K562 (cell line): ENCODE measurements around the gene PHOSPHO1. TPM values are rescaled to one million over a fixed set of nuclear protein-coding genes. Genes with fewer than 3 reads are reported as not detected.
A peak's percentile ranks its signal among the peaks of the same experiment; 100 is the strongest.

ENCODE experiments used
- BRF1 ChIP-seq: IDR thresholded peaks from 3 replicates; pipeline ENCODE4 v1.6.1; 2011; ENCODE audit warnings: borderline replicate concordance, mild to moderate bottlenecking; ENCODE audit not compliant: insufficient read length; ENCODE audit errors: extremely low read depth
- CBX1 ChIP-seq: sonication (generic); IDR thresholded peaks from 2 replicates; pipeline ENCODE4 v1.6.1; 2016; ENCODE audit warnings: antibody characterized with exemption, low read depth, mild to moderate bottlenecking
- DPF2 ChIP-seq: fragments of 450-650 bp; IDR thresholded peaks from 2 replicates; pipeline ENCODE4 v1.6.1; 2016
- E2F3 ChIP-seq: fragments of 250-450 bp; sonication (Bioruptor Pico); IDR thresholded peaks from 2 replicates; pipeline ENCODE4 v1.4.0; 2020; ENCODE audit warnings: mild to moderate bottlenecking
- JUND ChIP-seq, 2 experiments: IDR thresholded peaks; 2 replicates in 1 of 2; 3 replicates in 1 of 2; pipeline ENCODE4 v1.6.1; 2011; ENCODE audit warnings: borderline replicate concordance in 2 of 2, low read depth in 2 of 2, low read length in 2 of 2, improper control_type of control experiment in 1 of 2, missing biosample characterization in 1 of 2, missing genetic modification characterization in 1 of 2, missing genetic modification reagents in 1 of 2
- KLF1 ChIP-seq: fragments of 450-650 bp; IDR thresholded peaks from 2 replicates; pipeline ENCODE4 v1.6.1; 2016; ENCODE audit warnings: missing genetic modification characterization, missing compliant biosample characterization
- KLF16 ChIP-seq: IDR thresholded peaks from 2 replicates; pipeline ENCODE4 v1.6.1; 2016; ENCODE audit warnings: antibody characterized with exemption
- MYBL2 ChIP-seq, 2 experiments: fragments of 450-650 bp in 1 of 2; sonication (generic) in 1 of 2; formaldehyde crosslinking in 1 of 2; IDR thresholded peaks; 2 replicates each; pipeline versions ENCODE4 v1.6.1 to v1.8.1; 2017 to 2022; ENCODE audit warnings: borderline replicate concordance in 1 of 2, inconsistent platforms in 1 of 2, low read depth in 1 of 2, mild to moderate bottlenecking in 1 of 2, missing genetic modification reagents in 1 of 2, moderate library complexity in 1 of 2
- PHB2 ChIP-seq: fragments of 450-650 bp; IDR thresholded peaks from 2 replicates; pipeline ENCODE4 v1.6.1; 2017; ENCODE audit warnings: low read depth
- TBP ChIP-seq: optimal IDR thresholded peaks from 2 replicates; pipeline ENCODE3; 2011; ENCODE audit warnings: low read depth, low read length, improper control_type of control experiment
- TEAD1 ChIP-seq, 2 experiments: fragments of 450-650 bp in 1 of 2; sonication (generic) in 1 of 2; formaldehyde crosslinking; IDR thresholded peaks; 2 replicates each; pipeline versions ENCODE4 v1.4.0 to v1.8.0; 2020 to 2022; ENCODE audit warnings: mild to moderate bottlenecking in 2 of 2, missing genetic modification reagents in 1 of 2
- TFAM ChIP-seq: fragments of 250-450 bp; sonication (Bioruptor Pico); conservative IDR thresholded peaks from 2 replicates; pipeline ENCODE4 v1.5.0; 2021; ENCODE audit warnings: mild to moderate bottlenecking, moderate library complexity
- TRIM28 ChIP-seq: fragments of 450-650 bp; IDR thresholded peaks from 2 replicates; pipeline ENCODE4 v1.6.1; 2017
- ZNF212 ChIP-seq: fragments of 450-650 bp; formaldehyde crosslinking; IDR thresholded peaks from 2 replicates; pipeline ENCODE4 v1.4.0; 2020; ENCODE audit warnings: mild to moderate bottlenecking
- ZSCAN32 ChIP-seq: fragments of 450-650 bp; formaldehyde crosslinking; IDR thresholded peaks from 2 replicates; pipeline ENCODE4 v1.4.0; 2020; ENCODE audit warnings: mild to moderate bottlenecking, moderate library complexity
- polyA plus RNA-seq, 8 experiments: library from polyadenylated mRNA; depleted of rRNA in 4 of 8; stranded (reverse) in 5 of 8; unstranded in 3 of 8; fragments of >200 nt; fragmentation: Nextera tagmentation in 2 of 8; fragmentation: Illumina TruSeq in 1 of 8; extraction: Ambion mirVana in 2 of 8; extraction: Trizol in 1 of 8; gene quantifications; 2 replicates each; pipeline versions ENCODE4 v1.2.1 to v1.2.3, GENCODE V29; 2011 to 2014; ENCODE audit warnings: inconsistent platforms in 1 of 8, missing spikeins in 1 of 8
- total RNA-seq, 7 experiments: library from RNA; depleted of rRNA in 6 of 7; stranded (reverse); fragments of >200 nt in 6 of 7; fragmentation: Illumina TruSeq in 2 of 7; extraction: Trizol in 2 of 7; gene quantifications; 2 replicates each; pipeline versions ENCODE4 v1.2.1 to v1.2.3, GENCODE V29; 2011 to 2021; ENCODE audit warnings: low replicate concordance in 1 of 7
- TF ChIP-seq, protein P1 (sequence below), 2 experiments: fragments of 450-650 bp; IDR thresholded peaks; 2 replicates each; pipeline ENCODE4 v1.6.1; 2018; ENCODE audit warnings: mild to moderate bottlenecking in 2 of 2, low read depth in 1 of 2; ENCODE audit not compliant: partially characterized antibody in 2 of 2
- TF ChIP-seq, protein P2 (sequence below): sonication (generic); formaldehyde crosslinking; IDR thresholded peaks from 2 replicates; pipeline ENCODE4 v1.8.1; 2023; ENCODE audit warnings: mild to moderate bottlenecking, missing genetic modification reagents

PHOSPHO1 gene
- total and polyA plus RNA-seq, 9 of the 15 experiments (the other 6 are each of a cell fraction or from before 2014, with no cell fraction given): 0.06 to 0.07 TPM; not detected in 7

DNA sequence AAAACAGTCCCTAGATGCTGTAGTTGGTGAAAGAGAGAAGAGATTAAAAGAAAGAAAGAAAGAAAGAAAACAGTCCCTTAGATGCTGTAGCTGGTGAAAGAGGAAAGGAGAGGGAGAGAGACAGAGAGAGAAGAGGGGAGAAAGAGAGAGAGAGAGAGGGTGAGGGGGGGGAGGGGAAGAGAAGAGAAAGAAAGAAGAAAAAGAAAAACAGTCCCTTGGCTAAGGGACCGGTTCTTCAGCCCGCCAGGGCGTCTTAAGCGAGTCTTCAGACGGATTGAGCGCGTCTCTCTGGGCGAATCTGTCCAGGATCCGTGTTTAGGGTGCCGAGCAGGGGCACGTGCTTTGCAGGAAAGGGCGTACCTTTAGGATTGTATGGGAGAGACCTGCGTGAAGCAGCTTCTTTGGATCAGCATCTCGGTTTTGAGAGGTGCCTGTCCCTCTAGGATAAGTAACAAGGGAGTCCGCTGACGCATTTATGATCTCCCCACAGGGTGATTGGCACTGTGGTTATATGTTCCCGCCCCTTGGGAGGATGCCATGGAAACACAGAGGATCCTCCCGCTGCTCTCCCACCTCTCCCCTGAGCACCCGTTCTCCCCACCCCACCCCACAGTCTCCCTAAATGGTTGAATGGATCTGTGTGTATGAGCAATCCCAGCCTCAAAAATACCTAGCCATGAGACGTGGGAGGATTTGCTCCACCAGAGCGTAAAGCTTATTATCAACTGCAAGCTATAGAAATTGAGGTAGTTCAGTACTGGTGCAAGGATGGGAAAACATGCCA is 36.9 kb downstream of the PHOSPHO1 start (continued):
- TF ChIP-seq E2F3 (no peak), TEAD1 (CRISPR knock-in tag; IDR thresholded peaks at IDR 0.05) (no peak), BRF1 (no peak), TRIM28 (no peak), KLF16 (no peak), PHB2 (peak; percentile 45; the same call in 1 of the 2 replicates), KLF1 (tag) (no peak), TFAM (CRISPR knock-in tag) (no peak), JUND (IDR thresholded peaks at IDR 0.05; ENCODE audit: borderline replicate concordance, low read depth, low read length) (no peak), JUND (tag; IDR thresholded peaks at IDR 0.05; ENCODE audit: borderline replicate concordance, low read depth, low read length) (no peak), ZSCAN32 (CRISPR knock-in tag) (no peak), CBX1 (no peak), MYBL2 (IDR thresholded peaks at IDR 0.05; ENCODE audit: low read depth) (no peak), MYBL2 (CRISPR knock-in tag; IDR thresholded peaks at IDR 0.05; ENCODE audit: borderline replicate concordance) (no peak), ZNF212 (no peak), TBP (no peak), DPF2 (peak; percentile 76; the same call in 1 of the 2 replicates)
- TF ChIP-seq, protein P1, sequence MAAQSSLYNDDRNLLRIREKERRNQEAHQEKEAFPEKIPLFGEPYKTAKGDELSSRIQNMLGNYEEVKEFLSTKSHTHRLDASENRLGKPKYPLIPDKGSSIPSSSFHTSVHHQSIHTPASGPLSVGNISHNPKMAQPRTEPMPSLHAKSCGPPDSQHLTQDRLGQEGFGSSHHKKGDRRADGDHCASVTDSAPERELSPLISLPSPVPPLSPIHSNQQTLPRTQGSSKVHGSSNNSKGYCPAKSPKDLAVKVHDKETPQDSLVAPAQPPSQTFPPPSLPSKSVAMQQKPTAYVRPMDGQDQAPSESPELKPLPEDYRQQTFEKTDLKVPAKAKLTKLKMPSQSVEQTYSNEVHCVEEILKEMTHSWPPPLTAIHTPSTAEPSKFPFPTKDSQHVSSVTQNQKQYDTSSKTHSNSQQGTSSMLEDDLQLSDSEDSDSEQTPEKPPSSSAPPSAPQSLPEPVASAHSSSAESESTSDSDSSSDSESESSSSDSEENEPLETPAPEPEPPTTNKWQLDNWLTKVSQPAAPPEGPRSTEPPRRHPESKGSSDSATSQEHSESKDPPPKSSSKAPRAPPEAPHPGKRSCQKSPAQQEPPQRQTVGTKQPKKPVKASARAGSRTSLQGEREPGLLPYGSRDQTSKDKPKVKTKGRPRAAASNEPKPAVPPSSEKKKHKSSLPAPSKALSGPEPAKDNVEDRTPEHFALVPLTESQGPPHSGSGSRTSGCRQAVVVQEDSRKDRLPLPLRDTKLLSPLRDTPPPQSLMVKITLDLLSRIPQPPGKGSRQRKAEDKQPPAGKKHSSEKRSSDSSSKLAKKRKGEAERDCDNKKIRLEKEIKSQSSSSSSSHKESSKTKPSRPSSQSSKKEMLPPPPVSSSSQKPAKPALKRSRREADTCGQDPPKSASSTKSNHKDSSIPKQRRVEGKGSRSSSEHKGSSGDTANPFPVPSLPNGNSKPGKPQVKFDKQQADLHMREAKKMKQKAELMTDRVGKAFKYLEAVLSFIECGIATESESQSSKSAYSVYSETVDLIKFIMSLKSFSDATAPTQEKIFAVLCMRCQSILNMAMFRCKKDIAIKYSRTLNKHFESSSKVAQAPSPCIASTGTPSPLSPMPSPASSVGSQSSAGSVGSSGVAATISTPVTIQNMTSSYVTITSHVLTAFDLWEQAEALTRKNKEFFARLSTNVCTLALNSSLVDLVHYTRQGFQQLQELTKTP (IDR thresholded peaks at IDR 0.05; ENCODE audit: low read depth in 1 of 2, partially characterized antibody in 2 of 2): peak; percentile 17 to 33
- TF ChIP-seq, protein P2, sequence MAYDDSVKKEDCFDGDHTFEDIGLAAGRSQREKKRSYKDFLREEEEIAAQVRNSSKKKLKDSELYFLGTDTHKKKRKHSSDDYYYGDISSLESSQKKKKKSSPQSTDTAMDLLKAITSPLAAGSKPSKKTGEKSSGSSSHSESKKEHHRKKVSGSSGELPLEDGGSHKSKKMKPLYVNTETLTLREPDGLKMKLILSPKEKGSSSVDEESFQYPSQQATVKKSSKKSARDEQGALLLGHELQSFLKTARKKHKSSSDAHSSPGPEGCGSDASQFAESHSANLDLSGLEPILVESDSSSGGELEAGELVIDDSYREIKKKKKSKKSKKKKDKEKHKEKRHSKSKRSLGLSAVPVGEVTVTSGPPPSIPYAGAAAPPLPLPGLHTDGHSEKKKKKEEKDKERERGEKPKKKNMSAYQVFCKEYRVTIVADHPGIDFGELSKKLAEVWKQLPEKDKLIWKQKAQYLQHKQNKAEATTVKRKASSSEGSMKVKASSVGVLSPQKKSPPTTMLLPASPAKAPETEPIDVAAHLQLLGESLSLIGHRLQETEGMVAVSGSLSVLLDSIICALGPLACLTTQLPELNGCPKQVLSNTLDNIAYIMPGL: no peak
